ENCODE data around the gene SHISA9.
A peak's percentile ranks its signal among the peaks of the same experiment; 100 is the strongest.
"Not testable (repeated sequence)": the region's sequence is repeated elsewhere in the genome, so short reads cannot be mapped to it uniquely, and the experiment has no call there.

SHISA9 gene

GRCh38 chr16:12901597-12902461 lies at the start of gene SHISA9:
SHISA9 (plus strand) TSS chr16:12901598.
- DNase-seq (ENCODE audit: low spot score), result peak; percentile 36

DNA sequence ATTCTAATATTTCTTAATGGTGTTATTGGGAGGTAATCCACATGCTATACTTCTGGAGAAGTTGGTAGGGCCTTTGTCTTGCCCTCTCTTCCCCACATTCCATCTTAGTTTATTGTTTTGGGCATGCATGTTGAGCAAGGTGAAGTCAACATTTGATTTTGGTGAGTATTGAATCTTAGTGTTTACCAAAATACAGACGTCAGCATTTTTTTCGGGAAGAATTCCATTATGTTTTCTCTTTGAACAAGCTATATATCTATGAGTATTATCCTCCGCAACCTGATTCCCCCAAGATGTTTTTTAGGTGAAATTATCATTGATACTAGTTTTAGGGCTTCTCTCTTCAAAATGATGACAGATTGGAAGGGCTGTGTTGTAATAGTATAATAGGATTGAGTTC lies 47.4 kb upstream of the SHISA9 start:
- DNase-seq (ENCODE audit: low spot score), result no peak

- DNase-seq (ENCODE audit: low spot score), result not testable (repeated sequence)
Measured at GRCh38 chr16:12857435-12857834, 44.0 kb upstream of the SHISA9 start.

DNA sequence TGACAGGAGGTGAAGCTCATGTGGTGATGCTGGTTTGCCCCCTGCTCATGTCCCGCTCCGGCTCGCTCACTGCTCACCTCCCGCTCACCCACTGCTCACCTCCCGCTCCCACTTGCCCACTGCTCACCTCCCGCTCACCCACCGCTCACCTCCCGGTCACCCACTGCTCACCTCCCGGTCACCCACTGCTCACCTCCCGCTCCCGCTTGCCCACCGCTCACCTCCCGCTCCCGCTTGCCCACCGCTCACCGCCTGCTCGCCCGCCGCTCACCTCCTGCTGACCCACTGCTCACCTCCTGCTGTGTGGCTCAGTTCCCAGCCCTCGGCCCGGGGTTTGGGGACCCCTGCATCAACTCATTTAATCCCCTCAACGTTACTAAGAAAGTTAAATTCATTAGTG lies 39.1 kb upstream of the SHISA9 start:
- no peak for DNase-seq (ENCODE audit: low spot score)

GRCh38 chr16:12862941-12863340 lies 38.5 kb upstream of the SHISA9 start:
- DNase-seq (ENCODE audit: low spot score), result no peak

DNA sequence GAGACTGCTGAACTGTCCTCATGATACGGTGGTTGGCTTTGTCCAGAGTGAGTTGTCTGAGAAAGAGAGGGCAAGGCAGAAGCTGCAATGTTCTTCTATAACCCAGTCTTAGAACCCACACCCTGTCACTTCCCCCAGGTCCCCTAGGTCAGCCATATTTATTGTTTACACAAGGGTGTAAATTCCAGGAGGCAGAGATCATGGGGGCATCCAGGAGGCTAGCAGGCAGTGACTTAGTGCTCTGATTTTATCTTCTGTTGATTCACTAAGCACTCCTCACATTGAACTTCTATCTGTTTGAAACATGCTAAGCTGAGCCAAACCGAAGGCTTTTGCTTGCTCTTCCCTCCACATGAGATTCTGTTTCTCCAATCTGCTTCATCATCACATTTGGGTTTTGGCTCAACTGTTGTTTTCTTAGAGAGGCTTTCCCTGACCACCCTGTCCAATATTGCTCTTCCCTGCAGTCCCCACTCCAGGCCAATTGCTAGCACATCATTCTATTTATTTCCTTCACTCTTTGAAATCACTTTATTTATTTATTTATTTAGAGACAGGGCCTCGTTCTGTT lies 34.3 kb upstream of the SHISA9 start:
- DNase-seq (ENCODE audit: low spot score), result no peak

- no peak for DNase-seq (ENCODE audit: low spot score)
Measured at GRCh38 chr16:12868169-12868568, 33.2 kb upstream of the SHISA9 start.

GRCh38 chr16:12868788-12869187 lies 32.6 kb upstream of the SHISA9 start:
- DNase-seq (ENCODE audit: low spot score), result no peak

DNA sequence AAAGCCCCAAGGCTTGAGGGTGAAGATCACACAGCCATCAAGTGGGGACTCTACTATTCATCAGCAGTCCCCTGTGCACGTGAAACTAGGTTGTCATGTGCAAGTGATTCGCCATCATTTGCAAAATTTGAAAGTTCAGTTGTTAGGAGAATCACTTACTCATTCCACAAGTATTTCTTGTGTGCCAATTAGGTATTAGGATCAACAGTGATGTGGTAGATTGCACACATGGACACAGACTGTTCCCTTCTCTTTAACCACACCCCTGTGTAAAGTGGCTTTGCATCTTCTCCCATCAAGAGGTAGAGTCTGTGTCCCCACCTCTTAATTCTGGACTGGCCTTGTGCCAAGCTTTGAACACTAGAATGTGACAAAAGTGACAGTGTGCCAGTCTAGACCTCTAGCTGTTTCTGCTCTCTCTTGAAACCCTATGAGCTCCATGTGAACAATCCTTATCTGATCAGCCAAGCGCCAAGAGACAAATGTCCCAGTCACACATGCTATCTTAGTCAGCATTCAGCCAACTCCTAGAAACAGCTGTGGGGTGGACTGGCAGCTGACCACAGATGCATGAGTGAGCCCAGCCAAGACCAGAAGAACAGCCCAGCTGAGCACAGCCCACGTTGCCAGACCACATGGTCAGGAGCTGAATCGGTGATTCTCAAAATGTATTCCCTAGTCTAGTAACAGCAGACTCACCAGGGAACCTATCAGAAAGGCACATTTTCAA lies 31.5 kb upstream of the SHISA9 start:
- no peak for DNase-seq (ENCODE audit: low spot score)

DNA sequence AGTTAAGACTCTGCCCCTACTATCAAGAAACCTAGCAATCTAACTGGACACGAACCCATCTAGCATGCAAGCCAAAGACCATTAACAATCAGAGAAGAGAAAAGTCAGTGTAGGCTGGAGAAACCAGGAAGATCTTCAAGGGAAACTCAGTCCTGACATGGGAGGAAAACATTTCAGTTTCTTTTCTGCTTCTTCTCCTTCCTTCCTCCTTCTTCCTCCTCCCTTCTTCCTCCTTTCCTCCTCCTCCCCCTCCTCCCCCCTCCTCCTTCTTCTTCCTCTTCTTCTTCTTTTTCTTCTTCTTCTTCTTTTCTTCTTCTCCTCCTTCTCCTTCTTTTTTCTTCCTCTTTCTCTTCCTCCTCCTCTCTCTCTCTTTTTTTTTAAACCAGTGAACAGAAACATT lies 29.6 kb upstream of the SHISA9 start:
- DNase-seq (ENCODE audit: low spot score), result no peak

DNA sequence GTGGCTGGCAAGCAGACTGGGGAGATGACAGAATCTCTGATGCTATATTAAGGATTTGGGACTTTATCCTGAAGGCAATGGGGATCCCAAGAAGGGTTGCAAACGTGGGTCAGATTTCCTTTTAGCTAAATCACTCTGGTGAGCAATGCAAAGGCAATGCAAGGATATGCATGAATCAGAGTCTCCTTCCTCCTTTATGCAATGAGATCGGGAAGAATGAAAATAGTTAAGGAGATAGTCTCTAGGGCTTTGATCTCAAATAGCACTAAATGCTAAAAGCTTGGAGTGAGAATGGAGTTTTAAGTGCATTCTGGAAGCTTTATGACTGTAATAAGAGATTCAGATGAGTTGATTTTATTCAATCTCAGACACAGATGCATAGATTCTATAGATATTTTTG lies 27.2 kb upstream of the SHISA9 start:
- no peak for DNase-seq (ENCODE audit: low spot score)

DNA sequence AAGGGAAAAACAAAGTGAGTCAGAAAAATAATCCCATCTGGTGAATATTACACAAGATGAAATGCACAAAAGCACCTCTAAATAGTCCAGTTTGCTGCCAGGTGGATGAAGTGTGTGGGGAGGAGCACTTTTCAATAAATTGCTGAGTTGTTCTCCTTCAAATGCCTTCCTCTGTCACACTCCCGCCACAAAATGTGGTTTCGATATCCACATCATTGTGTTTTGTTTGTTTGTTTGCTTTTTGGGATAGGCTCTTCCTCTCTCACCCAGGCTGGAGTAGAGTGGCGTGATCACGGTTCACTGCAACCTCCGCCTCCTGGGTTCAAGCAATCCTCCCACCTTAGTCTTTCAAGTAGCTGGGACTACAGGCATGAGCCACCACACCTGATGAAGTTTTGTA lies 24.6 kb upstream of the SHISA9 start:
- no peak for DNase-seq (ENCODE audit: low spot score)

DNA sequence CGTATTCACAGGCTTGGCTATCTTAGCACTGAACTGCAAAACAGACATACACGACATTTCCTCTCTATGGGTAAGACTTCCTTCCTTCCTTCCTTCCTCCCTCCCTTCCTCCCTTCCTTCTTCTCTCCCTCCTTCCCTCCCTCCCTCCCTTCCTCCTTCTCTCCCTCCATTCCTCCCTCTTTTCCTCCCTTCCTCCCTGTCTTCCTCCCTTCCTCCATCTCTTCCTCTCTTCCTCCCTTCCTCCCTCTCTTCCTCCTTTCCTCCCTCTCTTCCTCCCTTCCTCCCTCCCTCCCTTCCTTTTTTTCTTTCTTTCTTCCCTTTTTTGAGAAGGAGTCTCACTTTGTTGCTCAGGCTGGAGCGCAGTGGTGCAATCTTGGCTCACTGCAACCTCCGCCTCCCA lies 22.4 kb upstream of the SHISA9 start:
- DNase-seq (ENCODE audit: low spot score), result no peak

GRCh38 chr16:12879812-12880211 lies 21.6 kb upstream of the SHISA9 start:
- no peak for DNase-seq (ENCODE audit: low spot score)

DNA sequence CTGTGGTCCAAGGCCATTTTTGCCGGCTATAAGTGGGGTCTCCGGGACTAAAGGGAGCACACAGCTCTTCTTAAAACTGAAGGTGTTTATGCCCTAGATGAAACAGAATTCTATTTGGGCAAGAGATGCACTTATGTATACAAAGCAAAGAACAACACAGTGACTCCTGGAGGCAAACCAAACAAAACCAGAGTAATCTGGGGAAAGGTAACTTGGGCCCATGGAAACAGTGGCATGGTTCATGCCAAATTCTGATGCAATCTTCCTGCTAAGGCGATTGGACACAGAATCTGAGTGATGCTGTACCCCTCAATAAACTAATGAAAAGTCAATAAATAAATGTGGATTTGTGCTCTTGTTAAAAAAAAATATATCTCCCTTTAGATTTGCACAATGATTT lies 20.2 kb upstream of the SHISA9 start:
- no peak for DNase-seq (ENCODE audit: low spot score)

DNA sequence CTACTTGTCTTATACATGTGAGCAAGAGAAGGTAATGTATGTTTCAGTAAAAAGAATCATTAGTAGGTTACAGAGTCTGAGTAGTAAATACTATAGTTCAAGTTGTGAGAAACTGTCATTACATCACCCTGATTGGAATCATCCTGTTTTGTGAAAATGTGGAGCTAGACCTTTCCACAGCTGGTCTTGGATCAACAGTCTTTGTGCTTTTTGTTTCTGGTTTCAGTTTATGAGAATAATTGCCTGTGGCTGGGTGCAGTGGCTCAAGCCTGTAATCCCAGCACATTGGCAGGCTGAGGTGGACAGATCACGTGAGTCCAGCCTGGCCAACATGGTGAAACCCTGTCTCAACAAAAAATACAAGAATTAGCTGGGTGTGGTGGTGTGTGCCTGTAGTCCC lies 19.7 kb upstream of the SHISA9 start:
- DNase-seq (ENCODE audit: low spot score), result no peak

GRCh38 chr16:12885742-12886141 lies 15.7 kb upstream of the SHISA9 start:
- no peak for DNase-seq (ENCODE audit: low spot score)

DNA sequence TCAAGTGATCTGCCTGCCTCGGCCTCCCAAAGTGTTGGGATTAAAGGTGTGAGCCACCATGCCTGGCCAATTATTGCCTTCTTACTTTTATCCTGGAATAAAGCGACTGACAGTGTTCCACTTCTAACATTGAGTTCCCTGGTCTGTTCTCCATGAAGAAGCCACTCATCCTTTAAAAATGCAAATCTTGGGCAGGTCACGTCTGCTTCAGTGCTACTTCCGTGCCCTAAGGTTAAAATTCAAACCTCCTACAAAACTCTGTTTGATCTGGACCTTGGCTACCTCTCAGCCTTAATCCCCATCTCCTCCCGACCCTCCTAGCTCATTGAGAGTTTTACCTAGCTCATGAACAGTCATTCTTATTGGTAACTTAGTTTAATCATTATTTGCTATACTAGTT lies 9.6 kb upstream of the SHISA9 start:
- DNase-seq (ENCODE audit: low spot score), result no peak

GRCh38 chr16:12893050-12893750 lies 8.2 kb upstream of the SHISA9 start:
- DNase-seq (ENCODE audit: low spot score), result no peak

GRCh38 chr16:12896562-12896961 lies 4.8 kb upstream of the SHISA9 start:
- DNase-seq (ENCODE audit: low spot score), result peak; percentile 29

DNA sequence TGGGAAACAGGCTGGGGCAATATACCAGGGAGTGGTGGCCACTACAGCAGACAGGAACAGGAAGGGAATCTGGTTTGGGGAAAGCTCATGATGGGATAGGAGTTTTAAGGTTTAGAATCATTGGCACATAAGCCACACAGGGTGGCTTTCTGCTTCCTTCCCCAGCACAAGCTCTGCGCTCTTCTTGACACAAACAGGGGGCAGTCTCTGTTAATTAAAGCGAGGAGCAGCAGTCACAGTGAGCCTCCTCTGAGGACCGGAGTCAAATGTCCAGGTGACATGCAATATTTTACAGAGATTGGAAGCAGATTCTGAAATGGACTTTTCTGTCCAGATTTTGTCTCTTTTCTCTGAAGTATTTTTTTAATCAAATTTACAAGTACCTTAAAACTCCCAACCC lies 2.8 kb upstream of the SHISA9 start:
- no peak for DNase-seq (ENCODE audit: low spot score)

DNA sequence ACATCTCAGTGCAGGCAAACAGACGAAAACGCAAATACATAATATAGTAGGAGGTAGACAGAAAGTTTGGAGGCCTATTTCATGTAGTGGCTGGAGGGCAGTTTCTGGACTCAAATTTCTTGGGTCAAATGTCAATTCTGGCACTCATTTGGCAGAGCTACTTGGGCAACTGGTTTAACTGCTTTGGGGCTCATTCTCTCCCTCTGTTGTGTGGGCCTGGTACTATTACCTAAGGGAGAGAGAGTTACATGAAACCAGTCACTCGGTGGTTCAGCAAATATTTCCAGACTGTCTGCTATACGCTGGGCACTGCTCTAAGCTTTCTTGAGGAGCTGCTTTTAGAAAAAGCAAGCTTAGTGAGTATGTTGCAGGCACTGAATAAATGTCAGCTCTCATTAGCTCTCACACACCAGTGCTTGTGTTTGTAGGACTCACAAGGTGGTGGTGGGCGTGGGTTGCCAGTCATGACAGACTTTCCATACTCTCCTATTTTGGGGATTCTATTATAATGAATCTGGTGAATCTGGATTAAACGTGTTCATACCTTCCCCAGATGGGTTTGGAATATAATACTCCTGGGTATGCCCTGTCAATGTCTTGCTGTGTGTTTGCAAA lies 1.8 kb upstream of the SHISA9 start:
- DNase-seq (ENCODE audit: low spot score), result no peak

Measured in iPS-NIHi11 (cell line).